ENCODE measurements around the gene CTDP1.
"Not testable (repeated sequence)": the region's sequence is repeated elsewhere in the genome, so short reads cannot be mapped to it uniquely, and the experiment has no call there.

CTDP1 gene

GRCh38 chr18:79747156-79747845 is 67.7 kb downstream of the CTDP1 start:
- DNase-seq = no peak

GRCh38 chr18:79748321-79749180 is 68.9 kb downstream of the CTDP1 start:
- DNase-seq = peak; percentile 19

GRCh38 chr18:79749251-79750191 is 69.9 kb downstream of the CTDP1 start:
- DNase-seq = no peak

GRCh38 chr18:79750980-79751571 is 71.5 kb downstream of the CTDP1 start:
- DNase-seq = no peak

- DNase-seq = not testable (repeated sequence)
Observed at GRCh38 chr18:79751918-79752578, 72.4 kb downstream of the CTDP1 start.

- not testable (repeated sequence) for DNase-seq
Observed at GRCh38 chr18:79752946-79753345, 73.3 kb downstream of the CTDP1 start.

- DNase-seq = no peak
Observed at GRCh38 chr18:79753391-79753851, 73.8 kb downstream of the CTDP1 start.

GRCh38 chr18:79754022-79754761 is 74.6 kb downstream of the CTDP1 start:
- DNase-seq = no peak

GRCh38 chr18:79754831-79755351 is 75.3 kb downstream of the CTDP1 start:
- no peak for DNase-seq

- no peak for DNase-seq
Observed at GRCh38 chr18:79755496-79756142, 76.0 kb downstream of the CTDP1 start.

GRCh38 chr18:79756143-79756500 is 76.5 kb downstream of the CTDP1 start:
- no peak for DNase-seq

- DNase-seq = no peak
Observed at GRCh38 chr18:79756826-79757225, 77.2 kb downstream of the CTDP1 start.

GRCh38 chr18:79760348-79760747 is 80.7 kb downstream of the CTDP1 start:
- DNase-seq = no peak

GRCh38 chr18:79760881-79761280 is 81.3 kb downstream of the CTDP1 start:
- no peak for DNase-seq

GRCh38 chr18:79763407-79763806 is 83.8 kb downstream of the CTDP1 start:
- DNase-seq = no peak

GRCh38 chr18:79764131-79764530 is 84.5 kb downstream of the CTDP1 start:
- DNase-seq = no peak

- DNase-seq = no peak
Observed at GRCh38 chr18:79765491-79766245, 86.1 kb downstream of the CTDP1 start.

- DNase-seq = no peak
Observed at GRCh38 chr18:79766308-79766707, 86.7 kb downstream of the CTDP1 start.

GRCh38 chr18:79768745-79769144 is 89.1 kb downstream of the CTDP1 start:
- no peak for DNase-seq
